ENCODE results near the gene TEX14.

- TF ChIP-seq, protein P1, sequence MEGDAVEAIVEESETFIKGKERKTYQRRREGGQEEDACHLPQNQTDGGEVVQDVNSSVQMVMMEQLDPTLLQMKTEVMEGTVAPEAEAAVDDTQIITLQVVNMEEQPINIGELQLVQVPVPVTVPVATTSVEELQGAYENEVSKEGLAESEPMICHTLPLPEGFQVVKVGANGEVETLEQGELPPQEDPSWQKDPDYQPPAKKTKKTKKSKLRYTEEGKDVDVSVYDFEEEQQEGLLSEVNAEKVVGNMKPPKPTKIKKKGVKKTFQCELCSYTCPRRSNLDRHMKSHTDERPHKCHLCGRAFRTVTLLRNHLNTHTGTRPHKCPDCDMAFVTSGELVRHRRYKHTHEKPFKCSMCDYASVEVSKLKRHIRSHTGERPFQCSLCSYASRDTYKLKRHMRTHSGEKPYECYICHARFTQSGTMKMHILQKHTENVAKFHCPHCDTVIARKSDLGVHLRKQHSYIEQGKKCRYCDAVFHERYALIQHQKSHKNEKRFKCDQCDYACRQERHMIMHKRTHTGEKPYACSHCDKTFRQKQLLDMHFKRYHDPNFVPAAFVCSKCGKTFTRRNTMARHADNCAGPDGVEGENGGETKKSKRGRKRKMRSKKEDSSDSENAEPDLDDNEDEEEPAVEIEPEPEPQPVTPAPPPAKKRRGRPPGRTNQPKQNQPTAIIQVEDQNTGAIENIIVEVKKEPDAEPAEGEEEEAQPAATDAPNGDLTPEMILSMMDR (IDR thresholded peaks at IDR 0.05; ENCODE audit: insufficient read depth, low read length), result no peak
- TF ChIP-seq GABPA (IDR thresholded peaks at IDR 0.05; ENCODE audit: low read depth), result no peak
- TF ChIP-seq POLR2AphosphoS5 (IDR thresholded peaks at IDR 0.05; ENCODE audit: low read depth), result no peak
- TF ChIP-seq REST (IDR thresholded peaks at IDR 0.05; ENCODE audit: insufficient replicate concordance, low read depth), result no peak
These were observed 85.9 kb downstream of the TEX14 start for GRCh38 chr17:58605986-58606385.
